IPS-18c (cell line): Measurements from ENCODE around the gene MAN1B1.

ENCODE experiments used
- H3K4me3 ChIP-seq: 2 replicates; pipeline ENCODE4 v1.7.0; 2013; ENCODE audit warnings: low read depth, mild to moderate bottlenecking, low read length, moderate library complexity; ENCODE audit not compliant: insufficient read depth
- H3K9me3 ChIP-seq: one replicate; pipeline ENCODE4 v1.6.1; 2013; ENCODE audit warnings: mild to moderate bottlenecking, low read length, moderate library complexity; ENCODE audit not compliant: control insufficient read depth, insufficient read depth

The MAN1B1 gene

GRCh38 chr9:137157618-137158415, 71.0 kb downstream of the MAN1B1 start:
- H3K9me3 ChIP-seq = no peaks in the 10 kb centered on the region
- H3K4me3 ChIP-seq = no peak overlapping the region

- Histone ChIP-seq H3K9me3 (no peaks in the 10 kb centered on the region), H3K4me3 (no peak overlapping the region)
Measured at GRCh38 chr9:137158625-137159024, 71.8 kb downstream of the MAN1B1 start.
